ENCODE measurements around the gene WFDC2. TPM values are rescaled to one million over a fixed set of nuclear protein-coding genes. Genes with fewer than 3 reads are reported as not detected.

WFDC2 gene
- total and polyA plus RNA-seq, 2 experiments from 2014 or later: 28.0 to 155 TPM

DNA sequence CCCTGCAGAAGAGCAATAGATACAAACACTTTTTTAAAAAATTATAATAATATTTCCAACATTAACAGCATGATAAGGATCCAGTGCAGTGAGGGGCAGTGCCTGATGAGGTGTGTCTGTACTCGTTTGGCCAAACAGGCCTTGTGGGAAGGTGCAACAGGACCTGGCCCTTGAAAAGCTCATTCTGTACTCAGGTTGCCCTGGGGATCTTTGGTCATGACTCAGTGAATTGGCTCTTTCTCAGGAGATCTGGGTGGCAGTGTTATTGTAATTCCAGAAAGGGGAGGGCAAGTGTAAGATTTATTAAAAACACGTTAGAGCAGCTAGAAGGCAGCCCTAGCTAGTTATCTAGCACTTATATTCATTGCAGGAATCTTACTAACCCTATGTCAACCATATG is 48.7 kb downstream of the WFDC2 start (continued):
- TF ChIP-seq, protein P1, sequence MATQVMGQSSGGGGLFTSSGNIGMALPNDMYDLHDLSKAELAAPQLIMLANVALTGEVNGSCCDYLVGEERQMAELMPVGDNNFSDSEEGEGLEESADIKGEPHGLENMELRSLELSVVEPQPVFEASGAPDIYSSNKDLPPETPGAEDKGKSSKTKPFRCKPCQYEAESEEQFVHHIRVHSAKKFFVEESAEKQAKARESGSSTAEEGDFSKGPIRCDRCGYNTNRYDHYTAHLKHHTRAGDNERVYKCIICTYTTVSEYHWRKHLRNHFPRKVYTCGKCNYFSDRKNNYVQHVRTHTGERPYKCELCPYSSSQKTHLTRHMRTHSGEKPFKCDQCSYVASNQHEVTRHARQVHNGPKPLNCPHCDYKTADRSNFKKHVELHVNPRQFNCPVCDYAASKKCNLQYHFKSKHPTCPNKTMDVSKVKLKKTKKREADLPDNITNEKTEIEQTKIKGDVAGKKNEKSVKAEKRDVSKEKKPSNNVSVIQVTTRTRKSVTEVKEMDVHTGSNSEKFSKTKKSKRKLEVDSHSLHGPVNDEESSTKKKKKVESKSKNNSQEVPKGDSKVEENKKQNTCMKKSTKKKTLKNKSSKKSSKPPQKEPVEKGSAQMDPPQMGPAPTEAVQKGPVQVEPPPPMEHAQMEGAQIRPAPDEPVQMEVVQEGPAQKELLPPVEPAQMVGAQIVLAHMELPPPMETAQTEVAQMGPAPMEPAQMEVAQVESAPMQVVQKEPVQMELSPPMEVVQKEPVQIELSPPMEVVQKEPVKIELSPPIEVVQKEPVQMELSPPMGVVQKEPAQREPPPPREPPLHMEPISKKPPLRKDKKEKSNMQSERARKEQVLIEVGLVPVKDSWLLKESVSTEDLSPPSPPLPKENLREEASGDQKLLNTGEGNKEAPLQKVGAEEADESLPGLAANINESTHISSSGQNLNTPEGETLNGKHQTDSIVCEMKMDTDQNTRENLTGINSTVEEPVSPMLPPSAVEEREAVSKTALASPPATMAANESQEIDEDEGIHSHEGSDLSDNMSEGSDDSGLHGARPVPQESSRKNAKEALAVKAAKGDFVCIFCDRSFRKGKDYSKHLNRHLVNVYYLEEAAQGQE (IDR thresholded peaks at IDR 0.05; ENCODE audit: unreplicated experiment): no peak
- TF ChIP-seq JUNB (IDR thresholded peaks at IDR 0.05; ENCODE audit: unreplicated experiment): no peak
- no peak for TF ChIP-seq POLR2AphosphoS5 (IDR thresholded peaks at IDR 0.05; ENCODE audit: low read depth)
- no peak for TF ChIP-seq EZH2phosphoT487 (IDR thresholded peaks at IDR 0.05; ENCODE audit: unreplicated experiment)
- TF ChIP-seq ZNF114 (CRISPR knock-in tag; IDR thresholded peaks at IDR 0.05): no peak
- no peak for TF ChIP-seq EZH2 (IDR thresholded peaks at IDR 0.05; ENCODE audit: low read depth, unreplicated experiment)
- TF ChIP-seq NANOG (IDR thresholded peaks at IDR 0.05; ENCODE audit: borderline replicate concordance): no peak

DNA sequence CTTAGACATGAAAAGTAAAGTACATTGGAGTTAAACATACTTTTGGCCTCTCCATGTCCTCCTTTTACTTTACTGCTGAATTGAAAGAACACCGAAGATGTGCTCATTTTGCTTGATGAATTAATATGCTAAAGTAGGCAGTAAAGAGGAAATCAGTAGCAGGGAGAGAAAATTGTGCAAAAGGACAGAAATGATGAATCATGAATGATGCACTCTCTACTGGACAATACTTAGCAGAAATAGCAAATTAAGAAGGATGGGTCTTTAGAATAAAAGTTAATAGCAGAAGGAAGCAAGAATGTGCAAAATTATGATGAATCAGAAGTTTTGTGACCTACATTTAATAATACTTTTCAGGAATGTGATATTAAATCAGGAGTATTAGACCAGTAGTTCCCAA is 54.3 kb downstream of the WFDC2 start:
- H2AFZ ChIP-seq: no peak overlapping the region
- H3K36me3 Mint-ChIP-seq (ENCODE audit: low read depth): no peaks in the 10 kb centered on the region
- no peaks in the 10 kb centered on the region for H3K36me3 ChIP-seq (ENCODE audit: insufficient read depth)
- no peaks in the 10 kb centered on the region for H3K79me2 ChIP-seq (replicated peaks; ENCODE audit: insufficient read depth)
- TF ChIP-seq NANOG (IDR thresholded peaks at IDR 0.05; ENCODE audit: borderline replicate concordance) (no peak), ZNF331 (CRISPR knock-in tag; IDR thresholded peaks at IDR 0.05; ENCODE audit: low read depth) (no peak), JUNB (IDR thresholded peaks at IDR 0.05; ENCODE audit: unreplicated experiment) (no peak), CREB1 (CRISPR knock-in tag; IDR thresholded peaks at IDR 0.05; ENCODE audit: low read depth) (no peak), ZNF462 (CRISPR knock-in tag; IDR thresholded peaks at IDR 0.05) (no peak), CTCF (conservative IDR thresholded peaks at IDR 0.05; ENCODE audit: low read depth in 2 of 2) (no peak), STAT1 (IDR thresholded peaks at IDR 0.05; ENCODE audit: unreplicated experiment) (no peak), ZNF114 (CRISPR knock-in tag; IDR thresholded peaks at IDR 0.05) (no peak), ETS1 (IDR thresholded peaks at IDR 0.05) (no peak)
- no peaks in the 10 kb centered on the region for H3F3A ChIP-seq (replicated peaks; ENCODE audit: low read depth)
- no peak overlapping the region for H3K4me2 ChIP-seq
- no peaks in the 10 kb centered on the region for H3K4me1 Mint-ChIP-seq
- H3K27me3 Mint-ChIP-seq (ENCODE audit: insufficient read depth, low read depth, poor library complexity): peaks cover 2% of the 10 kb centered on the region
- DNase-seq (ENCODE audit: low spot score) (no peak), ATAC-seq (no peak)
- H4K20me1 ChIP-seq (replicated peaks; ENCODE audit: insufficient read depth): no peaks in the 10 kb centered on the region
- H3K9me3 Mint-ChIP-seq: no peaks in the 10 kb centered on the region
- H3K27ac ChIP-seq (ENCODE audit: low read depth): no peak overlapping the region
- no peak overlapping the region for H3K4me3 Mint-ChIP-seq
- no peaks in the 10 kb centered on the region for H3K27me3 ChIP-seq (ENCODE audit: insufficient read depth)
- H3K4me1 ChIP-seq (ENCODE audit: insufficient read depth): no peaks in the 10 kb centered on the region
- no peak overlapping the region for H3K4me3 ChIP-seq
- no peak overlapping the region for H3K27ac Mint-ChIP-seq
- H3K9me2 ChIP-seq (ENCODE audit: insufficient read depth): no peaks in the 10 kb centered on the region

Data from GM23338 (cell line).